Measurements from ENCODE around the gene SEC16A.

Gene SEC16A

GRCh38 chr9:136399176-136400037 is 83.4 kb downstream of the SEC16A start:
- DNase-seq: peak; percentile 45 to 56

GRCh38 chr9:136398286-136398685 is 84.6 kb downstream of the SEC16A start:
- DNase-seq: no peak

DNA sequence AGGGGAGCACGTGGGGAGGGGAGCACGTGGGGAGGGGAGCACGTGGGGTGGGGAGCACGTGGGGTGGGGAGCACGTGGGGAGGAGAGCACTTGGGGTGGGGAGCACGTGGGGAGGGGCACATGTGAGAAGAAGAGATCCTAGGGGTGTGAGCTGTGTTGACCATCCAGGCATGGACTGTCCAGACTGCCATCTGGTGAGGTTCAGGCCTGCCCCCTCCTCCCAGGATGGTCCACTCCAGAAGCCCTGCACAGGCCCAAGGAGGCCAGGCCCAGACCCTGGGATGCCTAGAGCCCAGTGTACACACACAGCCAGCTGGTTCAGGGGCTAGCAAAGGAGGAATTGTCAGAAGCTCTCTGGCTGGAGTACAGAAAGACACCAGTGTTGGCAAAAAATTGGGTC is 85.2 kb downstream of the SEC16A start:
- no peak for DNase-seq

DNA sequence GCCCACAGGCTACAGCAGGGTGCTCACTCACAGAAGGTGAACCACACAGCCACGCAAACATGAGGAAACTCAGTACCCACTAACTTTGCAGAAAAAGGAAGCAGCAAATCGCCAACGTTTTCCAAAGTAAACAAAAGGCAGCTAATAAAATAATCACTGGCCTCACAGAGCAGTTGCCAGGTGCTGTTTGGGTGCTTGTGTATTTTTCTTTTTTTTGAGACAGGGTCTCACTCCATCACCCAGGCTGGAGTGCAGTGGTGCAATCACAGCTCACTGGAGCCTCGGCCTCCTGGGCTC is 86.7 kb downstream of the SEC16A start:
- no peak for DNase-seq

GRCh38 chr9:136395345-136396218 is 87.3 kb downstream of the SEC16A start:
- DNase-seq: no peak

DNA sequence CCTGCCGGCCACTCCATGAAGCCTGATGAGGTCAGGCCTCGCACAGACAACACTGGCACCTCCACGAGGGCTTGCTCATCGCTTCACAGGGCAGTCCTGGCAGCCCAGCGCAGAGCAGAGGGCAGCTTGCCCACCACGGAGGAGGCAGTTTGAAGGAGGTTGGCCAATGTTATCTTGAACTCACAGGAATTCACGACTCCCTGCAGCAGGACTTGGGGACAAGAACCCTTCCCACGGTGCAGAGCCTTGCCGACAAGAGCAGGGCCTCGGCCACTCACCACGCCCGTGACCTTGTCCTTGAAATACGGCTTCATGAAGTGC is 87.9 kb downstream of the SEC16A start:
- DNase-seq: no peak

DNA sequence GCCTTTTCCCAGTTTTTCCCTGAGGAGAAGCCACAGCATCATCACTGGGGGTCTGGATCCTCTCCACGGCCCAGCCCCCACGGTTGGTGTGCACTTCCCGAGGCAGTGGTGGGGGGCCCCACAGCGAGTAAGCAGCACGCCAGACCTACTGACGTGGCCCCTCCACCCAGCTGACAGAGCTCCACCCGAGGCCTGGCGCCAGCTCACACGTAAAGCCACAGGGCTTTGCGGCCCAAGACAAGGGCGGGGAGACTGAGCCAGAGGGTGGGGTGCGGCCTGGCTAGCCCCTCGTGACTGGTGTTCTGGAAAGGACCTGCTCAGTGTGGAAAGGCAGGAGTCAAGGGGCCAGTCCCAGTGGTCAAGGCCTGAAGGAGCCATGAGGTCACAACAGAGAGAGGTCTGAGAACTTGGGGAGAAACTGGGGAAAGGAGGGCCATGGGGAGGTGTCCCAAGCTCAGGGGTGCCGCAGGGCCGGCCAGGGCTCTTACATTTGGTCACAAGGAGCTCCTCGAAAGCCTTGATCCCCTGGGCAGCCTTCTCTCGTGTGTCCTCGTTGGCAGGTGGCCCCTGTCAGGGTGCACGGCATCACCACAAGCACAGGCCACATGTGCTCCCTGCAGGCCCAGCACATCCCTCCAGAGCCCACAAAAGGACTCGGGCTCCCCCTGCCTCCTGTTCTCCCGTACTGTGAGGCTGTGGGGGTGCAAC is 88.4 kb downstream of the SEC16A start:
- DNase-seq: no peak

DNA sequence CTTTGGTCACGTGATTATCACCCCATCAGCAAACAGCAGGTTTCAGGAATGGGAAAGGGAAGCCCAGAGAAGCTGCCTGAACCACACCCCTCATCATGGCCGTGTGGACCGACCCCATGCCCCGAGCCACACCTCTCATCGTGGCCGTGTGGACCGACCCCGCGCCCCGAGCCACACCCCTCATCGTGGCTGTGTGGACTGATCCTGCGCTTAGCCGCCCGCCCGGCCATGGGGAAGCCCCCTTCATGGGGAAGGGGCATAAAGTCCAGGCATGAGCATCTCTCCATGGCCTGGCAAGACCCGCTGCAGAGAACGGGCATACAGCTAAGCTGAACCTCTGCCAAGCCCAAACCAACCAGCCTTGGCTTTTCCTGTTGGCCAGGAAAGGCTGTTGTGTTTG is 89.3 kb downstream of the SEC16A start:
- DNase-seq: no peak

- no peak for DNase-seq
Measured at GRCh38 chr9:136392538-136393449, 90.0 kb downstream of the SEC16A start.

GRCh38 chr9:136391737-136392537 is 90.9 kb downstream of the SEC16A start:
- no peak for DNase-seq

Measured in stimulated activated CD4-positive, alpha-beta T cell treated with anti-CD3 and anti-CD28 coated beads, Interleukin-4, amount 100 ng/mL, for 4 hours (primary cell).